Suppressor macrophage treated with lipopolysaccharide for 1 hour (primary cell): Measurements from ENCODE around the gene DLG2.

ENCODE experiments used
- DNase-seq, 3 donors: peaks; one replicate each; pipeline ENCODE4 v3.0.0-alpha.2; 2020 to 2022

Gene DLG2

DNA sequence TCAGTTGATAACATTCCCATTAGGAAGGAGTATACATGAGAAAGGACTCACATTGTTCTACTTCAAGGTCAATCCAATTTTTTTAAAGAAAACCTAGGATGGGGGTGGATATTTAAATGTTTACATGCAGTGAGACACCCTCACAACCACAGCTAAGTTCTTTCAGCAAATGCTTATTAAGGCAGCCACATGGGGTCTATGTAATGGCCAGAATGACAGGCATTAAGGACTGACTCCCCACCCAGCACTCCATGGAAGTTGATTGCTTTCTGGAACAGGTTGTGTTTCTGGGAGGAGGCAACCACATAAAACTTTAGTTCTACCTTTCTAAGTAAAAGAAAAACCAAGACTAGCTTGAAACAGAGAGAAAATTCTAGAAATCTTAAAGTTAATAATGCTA lies 1678.9 kb downstream of the DLG2 start:
- DNase-seq: no peak

DNA sequence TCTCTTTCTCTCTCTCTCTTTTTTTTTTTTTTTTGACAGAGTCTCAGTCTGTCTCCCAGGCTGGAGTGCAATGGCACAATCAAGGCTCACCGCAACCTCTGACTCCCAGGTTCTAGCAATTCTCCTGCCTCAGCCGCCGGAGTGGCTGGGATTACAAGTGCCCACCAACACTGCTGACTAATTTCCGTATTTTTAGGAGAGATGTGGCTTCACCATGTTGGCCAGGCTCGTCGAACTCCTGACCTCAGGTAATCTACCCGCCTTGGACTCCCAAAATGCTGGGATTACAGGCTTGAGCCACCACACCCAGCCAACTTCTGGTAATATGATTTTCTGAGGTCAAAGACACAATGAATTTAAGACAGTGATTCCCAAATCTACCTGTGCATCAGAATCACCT lies 1681.2 kb downstream of the DLG2 start:
- DNase-seq: no peak

DNA sequence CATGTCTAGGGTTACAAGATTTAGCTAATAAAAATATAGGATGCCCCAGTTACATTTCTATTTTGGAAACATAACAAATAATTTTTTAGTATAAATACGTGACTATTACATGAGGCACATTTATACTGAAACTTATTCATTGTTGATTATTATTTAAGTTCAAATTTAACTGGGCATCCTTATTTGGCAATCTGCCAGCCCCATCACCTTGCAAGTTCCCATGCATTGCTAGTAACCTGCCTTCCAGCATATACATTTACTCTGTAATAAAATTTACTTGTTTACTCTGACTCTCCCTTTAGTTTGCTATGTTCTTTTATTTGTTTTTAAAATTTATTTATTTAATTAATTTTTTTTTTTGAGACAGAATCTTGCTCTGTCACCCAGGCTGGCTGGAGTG lies 1686.1 kb downstream of the DLG2 start:
- no peak for DNase-seq

DNA sequence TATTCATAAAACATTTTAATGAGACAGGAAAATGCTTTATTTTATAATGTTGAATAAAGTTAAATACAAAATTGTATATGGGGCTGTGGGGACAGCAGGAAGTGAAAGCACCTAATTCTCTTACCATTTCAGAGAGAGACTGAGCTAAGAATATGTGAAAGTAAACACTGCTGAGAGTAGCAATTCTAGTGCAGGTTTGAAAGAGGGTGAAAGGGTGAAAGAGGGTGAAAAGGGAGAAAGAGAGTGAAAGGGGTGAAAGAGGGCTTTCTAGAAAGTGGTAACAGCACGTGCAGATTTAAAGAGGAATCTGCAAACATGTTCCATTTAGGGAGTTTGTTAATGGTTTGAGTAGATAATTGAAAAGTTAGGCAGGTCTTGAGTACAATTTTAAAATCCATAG lies 1689.0 kb downstream of the DLG2 start:
- DNase-seq: no peak

DNA sequence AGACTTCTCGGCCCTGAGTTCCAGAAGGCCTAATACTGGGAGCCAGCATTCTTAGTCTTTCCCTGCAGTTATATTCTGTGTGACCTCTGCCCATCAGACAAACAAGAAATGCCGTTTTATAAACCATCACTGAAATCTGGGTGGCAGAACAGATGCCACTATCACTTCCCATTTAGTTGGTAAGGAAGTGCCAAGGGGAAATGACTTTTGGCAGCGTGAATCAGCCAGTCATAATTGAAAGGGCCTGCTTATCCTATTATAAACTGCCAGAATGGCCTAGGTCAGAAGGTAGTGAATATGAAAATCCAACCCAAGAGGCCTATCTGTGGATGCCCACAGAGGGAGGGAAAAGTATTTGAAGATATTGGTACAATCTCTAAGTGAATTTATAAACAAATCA lies 1694.1 kb downstream of the DLG2 start:
- peak in 1 of 3 donors; percentile 2 for DNase-seq

DNA sequence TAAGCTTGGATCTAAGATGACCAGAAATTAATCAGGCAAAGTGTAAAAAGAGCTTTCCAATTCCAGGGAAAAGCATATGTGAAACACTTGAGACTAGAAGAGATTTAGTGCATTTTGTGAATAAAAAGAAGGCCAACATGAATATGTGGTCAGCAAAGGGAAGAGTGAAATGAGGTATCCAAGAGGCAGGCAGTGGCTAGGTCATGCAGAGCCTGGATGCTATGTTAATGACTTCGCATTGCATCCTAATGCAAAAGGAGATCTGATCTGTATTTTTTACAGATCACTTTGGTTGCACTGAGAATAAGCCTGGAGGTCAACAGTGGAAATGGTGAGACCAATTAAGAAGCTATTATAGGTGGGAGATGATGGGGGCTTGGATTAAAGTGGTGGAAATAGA lies 1699.7 kb downstream of the DLG2 start:
- DNase-seq: no peak

DNA sequence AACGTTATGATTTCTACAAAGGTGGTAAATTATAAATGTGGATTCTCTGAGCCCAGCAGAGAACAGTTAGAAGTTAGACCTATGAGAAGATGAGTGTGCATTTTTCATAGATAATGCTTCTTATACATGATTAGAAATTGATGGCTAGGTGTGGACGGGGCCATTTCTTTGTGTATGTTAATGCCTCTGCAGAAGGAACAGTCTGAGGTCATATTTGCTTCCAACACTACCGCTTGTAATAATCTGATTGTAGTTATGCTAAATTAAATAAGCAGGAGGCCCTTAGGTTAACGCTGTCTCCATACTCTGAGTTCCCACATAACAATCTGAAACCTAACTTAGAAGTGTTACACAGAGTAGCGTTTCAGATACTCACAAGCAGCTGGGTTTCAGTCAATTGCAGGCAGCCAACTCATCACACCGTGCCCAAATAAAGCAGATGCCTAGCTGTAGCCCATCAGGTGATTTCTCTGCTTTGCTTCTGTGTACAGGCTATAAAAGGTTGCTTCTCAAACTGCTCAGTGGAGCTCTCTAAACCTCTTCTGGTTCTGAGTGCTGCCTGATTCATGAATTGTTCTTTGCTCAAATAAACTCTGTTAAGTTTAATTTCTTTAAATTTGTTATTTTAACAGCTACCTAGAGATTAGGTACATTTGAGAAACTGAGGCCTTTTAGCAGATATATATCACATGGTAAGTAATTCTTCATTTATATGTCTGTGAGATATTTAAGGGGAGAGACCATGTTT lies 1702.2 kb downstream of the DLG2 start:
- no peak for DNase-seq

DNA sequence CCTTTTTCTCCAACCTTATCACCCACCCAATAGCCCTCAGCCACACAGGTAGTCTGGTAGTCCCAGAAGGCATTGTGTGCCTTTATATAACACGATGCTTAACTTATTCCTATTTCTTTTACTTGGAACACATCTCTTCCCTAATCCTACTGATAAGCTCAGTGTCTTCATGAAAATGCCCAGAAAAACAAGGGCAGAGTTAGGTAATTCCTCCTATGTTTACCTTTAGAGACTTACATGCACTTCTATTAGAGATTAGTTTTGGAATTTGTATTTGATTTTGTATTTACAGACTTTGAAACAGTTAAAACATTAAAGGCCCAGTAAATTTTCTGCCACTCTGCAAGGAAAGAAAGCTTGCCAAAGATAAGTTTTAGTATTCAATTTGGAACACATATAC lies 1703.2 kb downstream of the DLG2 start:
- DNase-seq: no peak

DNA sequence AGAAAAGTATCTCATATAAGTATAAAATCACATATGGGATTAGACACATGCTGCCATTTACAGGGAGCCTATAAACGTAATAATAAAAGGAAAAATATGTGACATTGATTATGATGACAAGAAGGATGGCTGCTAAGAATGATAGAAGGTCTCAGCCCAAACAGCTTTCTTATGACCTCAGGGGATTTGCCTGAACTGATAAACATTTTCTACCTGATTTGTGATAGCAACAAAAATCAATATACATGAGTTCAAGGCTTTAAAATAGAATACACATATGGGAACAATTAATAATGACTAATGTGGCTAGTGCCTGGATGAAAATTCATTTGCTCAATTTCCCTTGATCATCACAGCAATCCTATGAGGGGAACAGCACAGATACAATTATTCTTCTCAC lies 1704.2 kb downstream of the DLG2 start:
- DNase-seq: no peak

DNA sequence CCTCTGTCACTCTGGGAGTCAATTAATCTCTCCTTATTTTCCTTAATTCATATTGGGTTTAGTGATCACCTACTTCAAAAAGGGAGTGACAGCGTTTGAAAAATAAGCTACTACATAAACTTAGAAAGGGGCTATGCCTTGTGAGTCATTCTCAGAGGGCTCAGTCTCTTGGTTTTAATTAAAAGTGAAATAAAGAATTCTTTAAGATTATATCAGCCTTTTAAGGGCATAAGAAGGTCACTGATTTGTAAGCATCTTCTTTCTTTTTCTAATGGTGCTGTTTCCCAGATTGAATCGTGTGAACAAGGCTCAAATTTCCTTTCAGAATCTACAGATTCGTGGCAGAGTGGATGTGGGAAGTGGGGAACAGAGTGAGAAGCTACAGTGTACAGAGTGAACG lies 1704.8 kb downstream of the DLG2 start:
- no peak for DNase-seq

DNA sequence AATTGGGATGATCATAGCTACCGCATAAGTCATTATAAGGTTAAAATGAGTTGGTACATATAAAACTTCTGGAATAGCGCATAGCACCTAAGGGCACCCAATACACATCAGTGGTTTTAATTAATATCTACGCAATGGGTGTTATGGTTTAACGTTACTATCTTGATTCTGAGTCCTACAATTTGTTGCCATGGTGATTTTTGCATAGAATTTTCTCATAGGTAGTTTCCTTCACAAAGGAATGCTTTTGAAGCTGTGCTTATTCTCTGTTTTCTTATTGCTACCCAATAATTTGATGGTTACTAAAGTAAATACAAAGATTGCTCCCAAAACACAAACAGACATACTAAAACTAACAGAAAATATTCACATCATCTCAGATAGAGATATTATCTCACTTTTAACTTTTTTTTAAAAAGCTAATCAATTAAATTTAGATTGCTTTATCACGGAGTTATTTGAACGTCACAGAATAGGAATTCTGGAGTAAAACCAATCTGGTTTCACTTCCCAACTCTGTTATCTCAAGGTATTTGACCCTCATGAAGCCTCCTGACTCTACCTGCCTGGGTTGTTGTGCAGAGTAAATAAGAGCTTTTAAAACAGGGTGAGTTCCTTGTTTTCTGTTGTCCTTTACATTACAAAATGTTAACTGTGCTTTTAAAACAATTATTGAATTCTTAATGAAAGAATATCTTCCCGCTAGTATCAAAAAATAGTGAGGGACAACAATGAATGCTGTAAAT lies 1705.5 kb downstream of the DLG2 start:
- no peak for DNase-seq

DNA sequence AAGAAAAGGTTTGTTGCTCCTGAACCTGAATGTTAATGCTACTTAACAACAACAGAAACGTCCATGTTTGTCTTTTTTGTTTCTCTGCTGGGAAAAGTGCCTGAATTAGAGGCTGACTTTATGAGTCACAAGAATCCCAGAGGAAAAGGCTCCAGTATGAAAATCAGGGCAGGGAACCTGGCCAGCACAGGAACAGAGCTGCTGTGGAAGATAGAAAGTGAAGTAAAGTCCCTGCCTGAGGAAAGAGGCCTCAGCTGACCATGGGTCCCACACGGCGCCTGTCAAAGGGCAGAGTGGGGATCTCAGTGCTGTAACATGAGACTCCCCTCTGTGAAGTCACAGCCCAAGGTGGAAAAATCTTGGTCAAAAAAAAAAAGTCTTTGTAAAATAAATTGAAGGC lies 1708.7 kb downstream of the DLG2 start:
- no peak for DNase-seq

DNA sequence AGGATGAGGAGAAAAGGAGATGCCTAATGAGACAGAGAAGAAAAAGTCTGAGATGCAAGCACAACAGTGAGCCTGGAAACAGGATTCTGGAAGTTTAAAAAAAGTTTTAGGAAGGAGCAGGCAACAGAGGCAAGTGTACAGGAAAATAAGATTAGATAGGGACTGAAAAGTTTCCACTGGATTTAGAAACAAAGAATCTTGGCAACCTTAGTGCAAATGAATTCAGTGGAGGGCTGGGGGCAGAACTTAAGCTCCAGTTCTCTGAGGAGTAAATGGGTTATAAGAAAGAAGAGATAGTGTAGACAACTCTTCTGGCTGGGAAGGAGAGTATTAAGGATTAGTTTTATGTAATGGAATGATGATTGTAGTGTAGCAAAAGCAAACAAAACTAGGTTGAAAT lies 1712.1 kb downstream of the DLG2 start:
- no peak for DNase-seq

DNA sequence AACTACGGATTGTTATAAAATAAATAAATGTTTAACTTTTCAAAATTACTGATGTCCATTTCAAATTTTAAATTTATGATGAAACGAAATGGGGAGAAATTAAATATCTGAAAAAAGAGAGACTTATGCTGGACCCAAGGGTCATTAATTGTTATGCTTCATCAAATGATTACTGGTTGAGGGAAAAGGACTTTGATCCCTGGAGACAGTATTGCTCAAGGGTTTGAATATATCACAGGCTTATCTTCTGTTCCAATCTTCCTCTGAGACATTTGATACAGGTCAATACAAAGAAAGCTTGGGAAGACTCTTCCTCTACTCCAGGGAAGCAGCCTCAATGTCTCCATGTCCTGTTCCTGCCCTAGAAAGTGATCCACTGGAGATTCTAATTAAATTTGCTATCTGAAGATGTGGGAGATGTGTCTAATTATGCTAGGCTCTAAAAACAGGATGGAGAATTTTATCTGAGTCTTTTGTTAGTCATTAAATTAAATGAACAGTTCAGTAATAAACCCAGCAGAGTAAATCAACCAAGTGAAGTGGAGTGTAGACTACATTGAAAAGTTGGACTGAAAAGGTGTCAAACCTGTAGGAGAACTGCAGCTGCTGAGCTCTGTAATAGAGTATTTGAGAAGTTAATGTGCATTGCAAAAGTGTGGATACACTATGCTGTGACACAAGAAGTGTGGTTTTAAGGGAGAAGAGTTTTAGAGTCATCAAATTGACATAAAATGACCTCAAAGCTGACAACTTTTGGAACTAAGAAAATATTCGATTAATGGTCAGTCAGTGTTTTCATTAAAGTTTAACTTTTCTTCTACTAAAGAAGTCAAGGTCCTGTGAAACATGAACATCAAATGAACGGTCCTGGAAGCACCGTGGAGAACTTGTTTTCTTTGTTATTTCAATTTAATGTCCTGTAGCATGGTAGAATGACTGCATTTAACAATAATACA lies 1717.3 kb downstream of the DLG2 start:
- DNase-seq: no peak

DNA sequence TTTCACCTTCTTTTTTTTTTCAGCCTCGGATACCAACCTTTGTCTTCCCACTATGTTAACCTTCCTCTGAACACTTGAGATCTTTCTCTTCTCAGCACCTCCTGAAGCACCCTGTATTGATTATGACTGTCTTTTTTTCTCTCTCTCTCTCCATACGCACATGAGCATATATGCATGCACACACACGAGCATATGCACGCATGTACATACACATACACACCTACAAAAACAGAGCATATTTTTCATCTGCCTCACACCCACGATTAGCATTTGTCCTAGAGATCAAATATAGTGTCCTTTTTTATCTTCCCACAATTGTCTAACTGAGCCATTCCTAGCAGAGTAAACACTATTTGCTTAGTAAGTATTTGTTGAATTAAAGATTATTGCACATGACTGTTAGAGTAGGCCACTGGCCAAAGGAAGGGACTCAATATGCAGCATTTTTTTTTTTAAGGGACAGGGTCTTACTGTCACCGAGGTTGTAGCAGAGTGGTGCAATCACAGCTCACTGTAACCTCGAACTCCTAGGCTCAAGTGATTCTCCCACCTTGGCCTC lies 1718.8 kb downstream of the DLG2 start:
- no peak for DNase-seq

DNA sequence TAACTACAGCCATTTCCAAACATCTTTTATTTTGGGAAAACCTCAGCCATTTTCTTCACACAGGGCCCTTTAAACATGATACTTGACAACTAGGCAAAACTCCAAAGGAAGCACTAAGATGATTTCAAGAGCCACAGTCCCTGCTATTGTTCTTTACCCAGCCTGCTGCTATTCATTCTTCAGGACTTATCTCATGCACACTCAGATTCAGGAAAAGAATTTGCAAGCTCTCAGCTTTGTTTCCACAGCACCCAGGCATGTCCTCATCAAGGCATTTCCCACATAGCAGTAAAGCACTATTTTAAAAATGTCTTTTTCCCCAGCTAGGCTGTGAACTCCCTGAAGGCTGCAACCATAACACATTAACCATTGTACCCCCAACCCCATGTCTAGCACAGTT lies 1731.6 kb downstream of the DLG2 start:
- no peak for DNase-seq

DNA sequence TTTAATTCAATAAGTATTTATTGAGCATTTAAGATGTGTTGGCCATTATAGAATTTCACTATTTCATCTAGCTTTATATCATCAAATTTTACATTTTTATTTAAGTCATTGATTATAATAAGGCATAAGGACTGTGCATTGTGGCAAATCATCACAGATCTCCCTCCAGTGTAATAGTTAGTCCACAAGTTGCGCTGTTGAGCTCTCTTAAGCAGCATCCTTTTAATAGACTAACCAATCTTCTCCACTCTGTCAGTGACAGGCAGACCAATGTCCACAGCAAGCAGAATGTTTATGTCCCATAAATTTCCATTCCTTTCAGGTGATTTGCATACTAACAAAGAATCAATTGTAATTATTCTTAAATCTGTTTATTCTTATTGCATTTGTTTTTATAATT lies 1745.7 kb downstream of the DLG2 start:
- DNase-seq: no peak

DNA sequence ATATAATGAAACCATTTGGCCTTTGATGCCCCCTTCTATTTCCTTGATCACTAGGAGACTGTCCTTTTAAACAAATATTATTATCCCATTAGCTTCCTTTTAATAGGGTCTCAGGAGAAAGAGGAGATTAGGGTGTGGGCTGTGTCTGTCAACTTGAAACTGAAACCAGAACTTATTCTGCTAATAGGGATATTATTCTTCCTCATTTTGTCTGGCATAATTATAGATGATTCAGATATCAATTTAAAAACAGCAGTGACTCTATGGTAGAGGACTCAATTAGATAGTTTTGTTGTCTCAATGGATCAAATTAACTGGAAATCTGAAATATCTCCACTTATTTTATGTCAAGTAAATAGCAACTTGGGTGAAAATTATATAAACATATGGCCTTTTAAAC lies 1756.1 kb downstream of the DLG2 start:
- DNase-seq: peak in 2 of 3 donors; percentile 27 to 43

DNA sequence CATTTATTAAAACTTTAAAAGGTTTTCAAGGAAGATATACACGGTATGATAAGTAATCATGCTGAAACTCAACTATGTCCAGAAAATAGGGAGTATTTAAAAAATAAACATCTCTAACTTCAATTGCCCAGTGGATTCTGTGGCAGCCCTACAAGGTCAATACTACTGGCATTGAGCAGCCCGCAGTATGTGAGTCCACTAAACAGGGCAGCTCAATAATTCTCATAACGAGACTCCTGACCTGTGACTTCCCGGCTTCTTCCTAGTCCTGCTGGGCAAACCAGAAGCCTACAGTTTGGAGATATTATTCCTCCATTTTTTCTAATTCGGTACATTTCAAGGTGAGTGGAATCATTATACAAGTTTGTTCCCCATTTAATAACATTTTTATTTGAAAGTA lies 1760.5 kb downstream of the DLG2 start:
- DNase-seq: no peak

DNA sequence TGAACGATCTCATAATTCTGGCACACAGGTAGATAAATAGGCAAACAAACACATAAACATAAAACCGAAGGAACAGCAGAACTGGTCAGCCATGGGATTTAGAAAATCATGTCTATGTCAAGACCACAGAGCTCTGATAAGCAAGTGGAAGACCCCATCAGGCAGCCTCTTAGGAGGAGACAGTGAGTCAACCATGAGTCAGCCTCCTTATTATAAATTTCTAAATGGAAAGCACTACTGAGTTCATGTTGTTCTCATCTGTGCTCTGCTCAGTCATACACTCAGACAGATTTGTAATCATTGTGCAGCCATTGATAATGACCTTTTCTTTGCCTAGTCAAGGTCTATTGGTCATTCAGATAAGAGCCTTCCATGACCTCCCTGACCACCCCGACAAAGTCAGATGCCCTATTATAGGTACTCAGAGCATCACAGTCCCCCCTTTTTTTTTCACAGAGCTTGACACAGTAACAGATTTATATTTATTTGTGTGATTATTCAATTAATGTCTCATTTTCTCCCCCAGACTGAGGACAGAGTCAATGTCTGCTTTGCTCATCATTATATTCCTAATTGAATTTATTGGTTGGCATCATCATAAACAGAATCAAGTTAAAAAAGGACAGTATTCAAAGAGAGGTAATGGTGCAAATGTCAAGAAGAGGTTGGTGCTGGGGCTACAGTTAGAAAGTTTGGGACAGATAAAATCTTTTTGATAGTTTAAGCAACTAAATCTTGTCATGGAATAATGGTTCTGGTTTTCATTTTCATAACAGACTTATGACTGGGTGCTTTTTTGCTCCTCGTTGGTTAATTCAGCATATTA lies 1761.3 kb downstream of the DLG2 start:
- no peak for DNase-seq

DNA sequence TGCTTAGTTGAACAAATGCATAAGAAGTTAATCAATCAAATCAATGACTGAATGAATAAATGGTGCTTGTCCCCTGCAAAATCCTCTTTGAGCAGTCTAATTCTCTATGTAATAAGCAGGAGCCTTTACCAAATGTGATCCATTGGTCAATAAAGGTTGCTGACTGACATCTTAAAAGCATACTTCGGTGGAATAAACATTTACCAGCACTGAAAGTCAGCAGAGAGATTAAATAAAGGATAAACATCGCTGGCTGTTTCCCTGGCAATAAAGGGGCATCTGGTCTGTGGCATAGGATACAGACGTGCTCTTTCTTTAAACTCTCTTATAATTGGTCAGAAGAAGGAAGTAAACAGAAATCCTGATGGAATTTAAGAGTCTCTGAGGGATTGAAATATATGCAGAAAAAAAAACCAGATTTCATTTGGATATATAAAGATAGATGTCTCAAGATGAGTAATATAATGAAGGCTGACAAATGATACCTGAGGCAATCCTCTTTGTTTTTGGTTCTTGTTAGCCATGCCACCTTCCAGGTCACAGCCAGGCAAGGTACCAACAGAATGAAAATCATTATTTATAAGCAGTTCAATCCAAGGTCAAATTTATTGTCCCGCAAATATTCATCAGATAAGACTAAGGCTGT lies 1762.6 kb downstream of the DLG2 start:
- DNase-seq: no peak

DNA sequence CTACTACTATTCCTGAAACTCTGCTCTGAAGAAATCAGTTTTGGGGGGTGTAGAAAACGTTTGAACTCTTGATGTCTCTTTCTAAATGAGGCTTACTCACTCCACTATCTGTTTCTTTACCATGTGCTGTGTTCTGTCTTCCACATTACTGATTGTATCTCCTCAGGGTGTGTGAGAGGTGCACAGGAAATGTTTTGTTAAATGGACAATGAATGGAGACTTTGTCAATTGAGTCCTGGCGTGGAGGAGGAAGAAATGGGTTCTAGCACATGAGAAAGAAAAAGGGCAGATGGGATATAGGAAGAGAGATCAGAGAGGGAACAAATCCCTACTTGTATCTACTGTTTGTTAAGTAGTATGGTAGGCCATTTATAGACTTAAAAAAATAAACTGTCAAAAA lies 1763.9 kb downstream of the DLG2 start:
- DNase-seq: no peak
